GM12892 (cell line): ENCODE measurements around the gene CCL27.

ENCODE experiments used
- POLR2A ChIP-seq: IDR thresholded peaks from 2 replicates; pipeline ENCODE4 v1.6.1; 2011; ENCODE audit warnings: low read depth, low read length, control low read depth
- POLR2AphosphoS5 ChIP-seq: IDR thresholded peaks from 2 replicates; pipeline ENCODE4 v1.6.1; 2011; ENCODE audit warnings: low read depth, low read length, control low read depth

DNA sequence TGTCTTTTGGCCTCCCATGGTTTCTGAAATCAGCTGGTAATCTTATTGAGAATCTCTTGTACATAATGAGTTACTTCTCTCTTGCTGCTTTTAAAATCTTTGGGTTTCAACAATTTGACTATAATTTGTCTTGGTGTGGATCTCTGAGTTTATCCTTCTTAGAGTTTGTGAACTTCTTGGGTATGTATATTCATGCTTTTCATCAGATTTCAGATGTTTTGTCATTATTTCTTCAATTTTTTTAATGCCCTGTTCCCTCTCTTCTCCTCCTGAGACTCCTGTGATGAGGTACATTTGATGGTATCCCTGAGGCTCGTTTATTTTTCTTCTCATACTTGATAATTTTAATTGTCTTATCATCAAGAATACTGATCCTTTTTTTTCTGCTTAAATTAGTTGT, 49.7 kb upstream of the CCL27 start:
- TF ChIP-seq POLR2A (no peak), POLR2AphosphoS5 (no peak)
